Colonic mucosa (tissue), 4 donors: ENCODE data around the gene APOBEC3B. TPM values are rescaled to one million over a fixed set of nuclear protein-coding genes. Genes with fewer than 3 reads are reported as not detected.
"Not testable (repeated sequence)": the region's sequence is repeated elsewhere in the genome, so short reads cannot be mapped to it uniquely, and the experiment has no call there.

Source experiments
- DNase-seq: peaks from one replicate; pipeline ENCODE4 v3.0.0-alpha.2; 2020
- H3K27ac ChIP-seq: fragments of 200-600 bp; one replicate; pipeline ENCODE4 v1.8.0; 2021
- H3K27me3 ChIP-seq: fragments of 200-600 bp; one replicate; pipeline ENCODE4 v1.8.0; 2021
- H3K36me3 ChIP-seq: fragments of 200-600 bp; one replicate; pipeline ENCODE4 v1.8.0; 2021
- H3K4me1 ChIP-seq: fragments of 200-600 bp; one replicate; pipeline ENCODE4 v1.8.0; 2021; ENCODE audit warnings: mild to moderate bottlenecking
- H3K4me3 ChIP-seq: fragments of 200-600 bp; one replicate; pipeline ENCODE4 v1.8.0; 2021
- H3K9ac ChIP-seq, 2 donors: one replicate each; pipeline ENCODE4 v1.7.0; 2013; ENCODE audit warnings: control low read depth in 2 of 2, low read depth in 2 of 2, low read length in 2 of 2
- H3K9me3 ChIP-seq: fragments of 200-600 bp; one replicate; pipeline ENCODE4 v1.8.0; 2021
- CTCF ChIP-seq: fragments of 200-600 bp; IDR thresholded peaks from one replicate; pipeline ENCODE4 v1.8.0; 2022; ENCODE audit warnings: antibody characterized with exemption, mild to moderate bottlenecking
- intact Hi-C: fragments of 100-400 bp; cut with DNase I; formaldehyde crosslinking; loops from one replicate; pipeline ENCODE4 v1.14.1; 2022
- total RNA-seq, 2 donors: library from RNA; stranded (reverse); fragmentation: NEBNext Ultra II Directional in 1 of 2; extraction: Animal tissue kit (Norgen Biotek cat#: 25700) in 1 of 2; gene quantifications; one replicate each; pipeline ENCODE4 v1.2.1, GENCODE V29; 2021
- donor health status: healthy.
- donor health status: DM: no; HTN: no; CAD: no.
- donor health status: DM: no; HTN: no; CAD: no.

APOBEC3B gene
- total RNA-seq, 2 donors from 2014 or later, result 9.3 to 18.9 TPM

GRCh38 chr22:39017596-39018365 is 35.6 kb downstream of the APOBEC3B start:
- H3K27ac ChIP-seq, result no peak overlapping the region
- H3K9ac ChIP-seq, result no peak overlapping the region
- H3K9me3 ChIP-seq, result no peaks in the 10 kb centered on the region
- peaks cover 9% of the 10 kb centered on the region for H3K4me1 ChIP-seq
- H3K4me3 ChIP-seq, result no peak overlapping the region
- no peaks in the 10 kb centered on the region for H3K27me3 ChIP-seq
- intact Hi-C loops, result no loop called here
- H3K36me3 ChIP-seq, result no peaks in the 10 kb centered on the region
- TF ChIP-seq CTCF, result no peak
- DNase-seq, result no peak

GRCh38 chr22:39020021-39020651 is 38.0 kb downstream of the APOBEC3B start:
- H3K9me3 ChIP-seq, H3K27me3 ChIP-seq, intact Hi-C loops, H3K4me1 ChIP-seq, H3K9ac ChIP-seq, H3K36me3 ChIP-seq: not testable (repeated sequence)
- Histone ChIP-seq H3K27ac (peak overlapping the region; percentile 63), H3K4me3 (peak overlapping the region; percentile 34)
- DNase-seq, result peak; percentile 33

- intact Hi-C loops, result no loop called here
- Histone ChIP-seq H3K4me3 (peak overlapping the region; percentile 34), H3K27ac (peak overlapping the region; percentile 69), H3K9ac (peak overlapping the region; percentile 68 to 72), H3K4me1 (peaks cover 4% of the 10 kb centered on the region), H3K9me3 (no peaks in the 10 kb centered on the region), H3K27me3 (no peaks in the 10 kb centered on the region), H3K36me3 (no peaks in the 10 kb centered on the region)
- DNase-seq, result no peak
- TF ChIP-seq CTCF, result no peak
Observed at GRCh38 chr22:39021552-39022250, 39.6 kb downstream of the APOBEC3B start.

GRCh38 chr22:39024519-39025308 is 42.6 kb downstream of the APOBEC3B start:
- Histone ChIP-seq H3K9me3 (no peaks in the 10 kb centered on the region), H3K27me3 (no peaks in the 10 kb centered on the region), H3K36me3 (no peaks in the 10 kb centered on the region), H3K27ac (no peak overlapping the region), H3K4me1 (peaks cover 4% of the 10 kb centered on the region), H3K4me3 (no peak overlapping the region), H3K9ac (no peak overlapping the region)
- TF ChIP-seq CTCF, result no peak
- no peak for DNase-seq
- intact Hi-C loops, result no loop called here

- no peaks in the 10 kb centered on the region for H3K36me3 ChIP-seq
- H3K27ac ChIP-seq, result no peak overlapping the region
- H3K4me1 ChIP-seq, result peaks cover 4% of the 10 kb centered on the region
- H3K9ac ChIP-seq, result no peak overlapping the region
- intact Hi-C loops, result no loop called here
- no peak overlapping the region for H3K4me3 ChIP-seq
- H3K27me3 ChIP-seq, result no peaks in the 10 kb centered on the region
- no peaks in the 10 kb centered on the region for H3K9me3 ChIP-seq
- TF ChIP-seq CTCF, result no peak
- no peak for DNase-seq
Observed at GRCh38 chr22:39026509-39027150, 44.5 kb downstream of the APOBEC3B start.
